ENCODE measurements around the gene STX18.

DNA sequence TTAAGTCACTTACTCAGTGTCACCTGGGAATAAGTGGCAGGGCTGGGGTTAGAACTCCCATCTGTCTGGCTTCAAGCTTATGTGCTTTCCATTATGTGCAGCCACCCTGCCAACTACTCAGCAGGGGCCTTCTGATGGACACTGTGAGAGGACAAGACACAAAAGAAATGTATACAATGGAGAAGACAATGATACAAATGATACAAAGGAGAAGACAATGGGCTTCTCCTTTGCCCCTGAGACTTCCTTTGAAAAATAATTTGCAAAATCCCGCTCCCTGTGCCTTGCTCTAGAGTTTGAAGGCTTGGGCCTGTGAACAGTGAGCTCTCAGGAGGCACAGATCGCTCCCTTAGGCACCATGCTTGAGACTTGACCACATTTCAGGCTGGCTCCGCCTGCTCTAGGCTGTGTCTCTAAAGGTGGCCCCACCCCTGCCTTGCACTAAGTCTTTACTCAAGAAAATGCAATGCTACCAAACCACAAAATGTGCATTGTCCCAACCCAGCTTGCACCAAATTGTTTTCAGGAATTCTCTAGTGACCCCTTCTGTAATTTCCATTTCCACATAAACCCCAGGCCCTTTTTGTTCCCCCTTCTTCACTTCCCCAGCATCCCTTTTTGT, 27.1 kb upstream of the STX18 start:
- TF ChIP-seq, protein P1, sequence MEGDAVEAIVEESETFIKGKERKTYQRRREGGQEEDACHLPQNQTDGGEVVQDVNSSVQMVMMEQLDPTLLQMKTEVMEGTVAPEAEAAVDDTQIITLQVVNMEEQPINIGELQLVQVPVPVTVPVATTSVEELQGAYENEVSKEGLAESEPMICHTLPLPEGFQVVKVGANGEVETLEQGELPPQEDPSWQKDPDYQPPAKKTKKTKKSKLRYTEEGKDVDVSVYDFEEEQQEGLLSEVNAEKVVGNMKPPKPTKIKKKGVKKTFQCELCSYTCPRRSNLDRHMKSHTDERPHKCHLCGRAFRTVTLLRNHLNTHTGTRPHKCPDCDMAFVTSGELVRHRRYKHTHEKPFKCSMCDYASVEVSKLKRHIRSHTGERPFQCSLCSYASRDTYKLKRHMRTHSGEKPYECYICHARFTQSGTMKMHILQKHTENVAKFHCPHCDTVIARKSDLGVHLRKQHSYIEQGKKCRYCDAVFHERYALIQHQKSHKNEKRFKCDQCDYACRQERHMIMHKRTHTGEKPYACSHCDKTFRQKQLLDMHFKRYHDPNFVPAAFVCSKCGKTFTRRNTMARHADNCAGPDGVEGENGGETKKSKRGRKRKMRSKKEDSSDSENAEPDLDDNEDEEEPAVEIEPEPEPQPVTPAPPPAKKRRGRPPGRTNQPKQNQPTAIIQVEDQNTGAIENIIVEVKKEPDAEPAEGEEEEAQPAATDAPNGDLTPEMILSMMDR (IDR thresholded peaks at IDR 0.05; ENCODE audit: low read length): no peak
- TF ChIP-seq EZH2phosphoT487 (IDR thresholded peaks at IDR 0.05; ENCODE audit: low read length): no peak
- TF ChIP-seq EZH2 (optimal IDR thresholded peaks at IDR 0.05; ENCODE audit: low read depth, low read length): no peak
